HepG2 (cell line): Measurements from ENCODE around the gene MYO15A. TPM values are rescaled to one million over a fixed set of nuclear protein-coding genes. Genes with fewer than 3 reads are reported as not detected.
A peak's percentile ranks its signal among the peaks of the same experiment; 100 is the strongest.

Source experiments
- ATAC-seq: fragments of 200-7000 bp; cut with Tn5 transposase; 3 replicates; pipeline ENCODE4 v1.9.1; 2020; ENCODE audit warnings: mild to moderate bottlenecking, moderate library complexity
- BruUV-seq: library from RNA; stranded (reverse); fragments of 400-500 nt; replicated peaks from 2 replicates; lab custom pipeline; 2021; lab: Mats Ljungman, UMichigan
- CTCF ChIA-PET: fragments of 300-600 bp; formaldehyde crosslinking; extraction: SDS; loops from one replicate; lab custom pipeline; 2021; ENCODE audit warnings: low total read pairs, inconsistent platforms, low intra/inter-chr PET ratio; lab: Yijun Ruan, JAX
- POLR2A ChIA-PET: fragments of 350-600 bp; sonication (Branson Sonifier 250); formaldehyde crosslinking; loops from one replicate; lab custom pipeline; 2020; ENCODE audit warnings: antibody characterized with exemption, inconsistent platforms; lab: Yijun Ruan, JAX
- DNase-seq: peaks from one replicate; pipeline ENCODE4 v3.0.0-alpha.2; 2015; ENCODE audit warnings: low spot score
- FAIRE-seq: peaks from 3 replicates; lab custom pipeline; 2011; peaks lifted over from hg19 to GRCh38; lab: Jason Lieb, UNC
- H2AFZ ChIP-seq: one replicate; pipeline ENCODE4 v1.6.1; 2011; ENCODE audit warnings: low read length, inconsistent platforms
- H3K27ac ChIP-seq: fragments of 300-600 bp; 3 replicates; pipeline ENCODE4 v1.8.0; 2011; ENCODE audit warnings: mixed run types, mild to moderate bottlenecking, mixed read lengths, low read length, inconsistent platforms; ENCODE audit not compliant: insufficient read depth; ENCODE audit errors: extremely low read length
- H3K27me3 ChIP-seq, 2 experiments: fragments of 200-600 bp in 1 of 2; 2 replicates in 1 of 2; 3 replicates in 1 of 2; pipeline versions ENCODE4 v1.6.0 to v1.8.0; 2011; ENCODE audit warnings: low read length in 2 of 2, mild to moderate bottlenecking in 2 of 2, moderate library complexity in 2 of 2, inconsistent platforms in 1 of 2; ENCODE audit not compliant: insufficient read depth in 2 of 2, control insufficient read depth in 1 of 2
- H3K36me3 ChIP-seq, 2 experiments: fragments of 200-600 bp in 1 of 2; replicated peaks in 1 of 2; 2 replicates in 1 of 2; 3 replicates in 1 of 2; pipeline versions ENCODE4 v1.5.1 to v1.8.0; 2011; ENCODE audit warnings: low read length in 2 of 2, inconsistent platforms in 1 of 2; ENCODE audit not compliant: insufficient read depth in 2 of 2, control insufficient read depth in 1 of 2
- H3K4me1 ChIP-seq: 2 replicates; pipeline ENCODE4 v1.5.1; 2012; ENCODE audit warnings: low read length, inconsistent platforms; ENCODE audit not compliant: insufficient read depth
- H3K4me2 ChIP-seq: 2 replicates; pipeline ENCODE4 v1.6.0; 2011; ENCODE audit warnings: low read depth, low read length, inconsistent platforms
- H3K4me3 ChIP-seq, 3 experiments: fragments of 200-600 bp in 1 of 3; sonication (generic), shearing (Covaris generic) in 1 of 3; replicated peaks in 1 of 3; 2 replicates each; pipeline ENCODE4 v1.5.1; 2011 to 2016; ENCODE audit warnings: low read length in 3 of 3, inconsistent platforms in 2 of 3, low read depth in 2 of 3, mild to moderate bottlenecking in 2 of 3, control low read depth in 1 of 3, mixed read lengths in 1 of 3; ENCODE audit not compliant: insufficient read depth in 1 of 3
- H3K79me2 ChIP-seq: one replicate; pipeline ENCODE4 v1.6.1; 2011; ENCODE audit warnings: low read length, inconsistent platforms; ENCODE audit not compliant: insufficient read depth
- H3K9ac ChIP-seq: 2 replicates; pipeline ENCODE4 v1.6.0; 2011; ENCODE audit warnings: mild to moderate bottlenecking, low read depth, low read length, inconsistent platforms; ENCODE audit not compliant: insufficient read depth
- H3K9me3 ChIP-seq: 2 replicates; pipeline ENCODE4 v1.5.1; 2012; ENCODE audit warnings: mild to moderate bottlenecking, low read length
- H4K20me1 ChIP-seq: 2 replicates; pipeline ENCODE4 v1.6.0; 2011; ENCODE audit warnings: inconsistent platforms, mild to moderate bottlenecking, low read length, moderate library complexity; ENCODE audit not compliant: insufficient read depth
- CEBPB ChIP-seq: IDR thresholded peaks from 2 replicates; pipeline ENCODE4 v1.6.1; 2011; ENCODE audit warnings: low read depth, low read length, improper control_type of control experiment, borderline replicate concordance
- FUBP1 ChIP-seq: sonication (generic); formaldehyde crosslinking; IDR thresholded peaks from 2 replicates; pipeline ENCODE4 v1.5.1; 2020; ENCODE audit warnings: missing genetic modification reagents, mild to moderate bottlenecking, borderline replicate concordance
- ZBTB2 ChIP-seq: sonication (generic); formaldehyde crosslinking; IDR thresholded peaks from 2 replicates; pipeline ENCODE4 v1.8.0; 2022; ENCODE audit warnings: low read depth, missing genetic modification reagents
- ZNF629 ChIP-seq: sonication (generic); formaldehyde crosslinking; conservative IDR thresholded peaks from 2 replicates; pipeline ENCODE4 v1.5.0; 2020; ENCODE audit warnings: missing genetic modification reagents
- WGBS: methylation state at CpG from one replicate; pipeline ENCODE4 v1.1.6; 2017; ENCODE audit warnings: low lambda C conversion rate; 5-methylcytosine and 5-hydroxymethylcytosine counted together
- in situ Hi-C: cut with HindIII; loops from 2 replicates; pipeline ENCODE4 v1.10.0; 2017; ENCODE audit warnings: low pct_unique_long_range_greater_than_20kb; ENCODE audit not compliant: extremely low pct_ligation_motif_present
- intact Hi-C: fragments of 100-400 bp; cut with micrococcal nuclease; formaldehyde crosslinking; loops from one replicate; pipeline ENCODE4 v1.10.0; 2022; ENCODE audit not compliant: unreplicated experiment
- polyA plus RNA-seq, 8 experiments: library from polyadenylated mRNA; depleted of rRNA in 3 of 8; stranded (reverse) in 7 of 8; unstranded in 1 of 8; fragments of >200 nt; fragmentation: Illumina TruSeq in 4 of 8; extraction: Trizol in 4 of 8; gene quantifications; 2 replicates each; pipeline versions ENCODE4 v1.2.1 to v1.2.3, GENCODE V29; 2011 to 2016; ENCODE audit warnings: low read depth in 4 of 8, missing spikeins in 1 of 8, mixed read lengths in 1 of 8; ENCODE audit not compliant: insufficient read depth in 1 of 8
- total RNA-seq, 5 experiments: library from RNA; depleted of rRNA; stranded (reverse); fragments of >200 nt; fragmentation: Illumina TruSeq; extraction: Trizol; gene quantifications; 2 replicates each; pipeline ENCODE4 v1.2.3, GENCODE V29; 2016; ENCODE audit warnings: low read depth in 1 of 5

The MYO15A gene
- total and polyA plus RNA-seq, 2 of the 13 experiments (the other 11 are each of a cell fraction or from before 2014, with no cell fraction given), result 0.07 to 0.20 TPM

- no peak overlapping the region for H2AFZ ChIP-seq
- TF ChIP-seq ZBTB2 (CRISPR knock-in tag) (no peak), CEBPB (0 out of 2 replicates have a peak, but pooled peaks have one; percentile 7)
- no peaks in the 10 kb centered on the region for H3K36me3 ChIP-seq
- DNase-seq, result no peak
- no TSS peak for BruUV-seq
- H3K27ac ChIP-seq, result no peak overlapping the region
- peaks cover 7 to 37% of the 10 kb centered on the region in 2 experiments; a peak in 3 of 5 replicates for H3K27me3 ChIP-seq
- no peak overlapping the region for H3K4me3 ChIP-seq
- H3K79me2 ChIP-seq, result no peaks in the 10 kb centered on the region
- 15% methylated on average over 10 of the region's 11 CpGs for whole genome bisulfite sequencing
- ATAC-seq, result no peak
- intact Hi-C loops, result no loop called here
- H3K4me1 ChIP-seq, result no peaks in the 10 kb centered on the region
- ChIA-PET CTCF (no interaction called here), POLR2A (no interaction called here)
- H3K4me2 ChIP-seq, result no peak overlapping the region
- in situ Hi-C loops, result loop anchor here (25.0 kb wide), 1 partner anchor 112 kb away; no protein-coding TSS in a partner anchor
- no peak overlapping the region for H3K9ac ChIP-seq
- no peaks in the 10 kb centered on the region for H4K20me1 ChIP-seq
- no peak for FAIRE-seq
- peaks cover 5% of the 10 kb centered on the region for H3K9me3 ChIP-seq
Measured at GRCh38 chr17:18124345-18125126, 16.0 kb downstream of the MYO15A start.

GRCh38 chr17:18129041-18129502 is 20.5 kb downstream of the MYO15A start:
- CTCF ChIA-PET, result no interaction called here
- 0% methylated on average over 3 of the region's 4 CpGs for WGBS
- no peak overlapping the region for H3K9ac ChIP-seq
- H3K27ac ChIP-seq, result no peak overlapping the region
- H3K4me3 ChIP-seq, result no peak overlapping the region
- intact Hi-C loops, result no loop called here
- BruUV-seq, result no TSS peak
- no peaks in the 10 kb centered on the region for H3K9me3 ChIP-seq
- no peaks in the 10 kb centered on the region for H3K36me3 ChIP-seq
- H3K79me2 ChIP-seq, result no peaks in the 10 kb centered on the region
- H2AFZ ChIP-seq, result no peak overlapping the region
- DNase-seq, result no peak
- in situ Hi-C loops, result no loop called here
- TF ChIP-seq CEBPB (peak; percentile 60), FUBP1 (CRISPR knock-in tag) (no peak), ZNF629 (CRISPR knock-in tag) (peak; percentile 89)
- TF ChIP-seq, all 625 proteins: peak for 2
- peaks cover 7 to 51% of the 10 kb centered on the region in 2 experiments; a peak in 3 of 5 replicates for H3K27me3 ChIP-seq
- H4K20me1 ChIP-seq, result no peaks in the 10 kb centered on the region
- FAIRE-seq (no peak), ATAC-seq (no peak)
- no peak overlapping the region for H3K4me2 ChIP-seq
- POLR2A ChIA-PET, result no interaction called here
- H3K4me1 ChIP-seq, result no peaks in the 10 kb centered on the region
